Measurements from ENCODE around the gene TUBG1. TPM values are rescaled to one million over a fixed set of nuclear protein-coding genes. Genes with fewer than 3 reads are reported as not detected.

TUBG1 gene
- total RNA-seq, 1 experiment from 2014 or later: 114 TPM

DNA sequence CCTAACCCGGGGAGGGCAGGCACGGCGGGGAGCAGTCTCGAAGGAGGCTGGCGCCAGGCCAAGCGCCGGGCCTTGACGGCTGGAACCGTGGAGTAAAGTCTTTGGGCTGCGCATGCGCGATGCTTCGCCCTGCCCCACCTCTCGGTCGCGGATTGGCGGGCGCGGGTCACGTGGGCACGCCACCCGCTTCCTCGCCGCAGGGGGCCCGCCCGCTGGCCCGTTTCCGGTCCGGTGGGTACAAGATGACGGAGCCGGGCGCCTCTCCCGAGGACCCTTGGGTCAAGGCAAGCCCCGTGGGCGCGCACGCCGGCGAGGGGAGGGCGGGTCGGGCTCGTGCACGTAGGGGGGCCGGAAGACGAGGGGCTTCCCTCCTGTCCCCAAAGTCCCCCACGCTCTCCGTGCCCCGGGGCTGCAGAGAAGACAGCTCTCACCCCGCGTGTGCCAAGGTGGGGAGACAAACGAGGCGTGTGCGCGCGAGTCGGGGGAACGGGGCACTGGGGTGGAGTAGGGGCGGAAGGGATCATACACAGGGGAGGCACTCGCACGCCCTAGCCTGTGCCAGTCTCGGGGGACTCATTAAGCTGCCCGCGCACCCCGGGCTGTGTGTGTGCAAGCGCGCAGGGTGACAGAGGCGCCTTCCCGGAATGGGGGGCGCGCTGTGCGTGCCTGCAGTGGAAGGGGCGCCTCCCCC is 42.5 kb upstream of the TUBG1 start, which contains the start of gene MLX:
Gene MLX, plus strand, starts transcription at position 218 of the 691 bp plus-strand sequence. Its CDS starts 25 bp downstream, at position 243.
- H4K20me1 ChIP-seq (ENCODE audit: low read length): no peaks in the 10 kb centered on the region
- H3K36me3 ChIP-seq (ENCODE audit: low read depth, low read length): peaks cover 21% of the 10 kb centered on the region; the same call in 1 of the 2 replicates
- BruUV-seq (replicated peaks): TSS peak; percentile 17
- H3K4me3 ChIP-seq (ENCODE audit: low read length): peak within 1 kb of the TSS; percentile 88
- no peaks in the 10 kb centered on the region for H3K27me3 ChIP-seq (ENCODE audit: low read length)
- peak within 1 kb of the TSS; percentile 92 for H3K4me2 ChIP-seq (ENCODE audit: low read length)
- POLR2A ChIA-PET (ENCODE audit: unreplicated experiment): no interaction called here
- peaks cover 21% of the 10 kb centered on the region for H3K4me1 ChIP-seq (ENCODE audit: insufficient read depth, low read length)
- no peak for TF ChIP-seq EZH2phosphoT487 (IDR thresholded peaks at IDR 0.05; ENCODE audit: borderline replicate concordance, low read length)
- TF ChIP-seq EZH2 (IDR thresholded peaks at IDR 0.05; ENCODE audit: low read length, unreplicated experiment): no peak
- TF ChIP-seq, protein P1, sequence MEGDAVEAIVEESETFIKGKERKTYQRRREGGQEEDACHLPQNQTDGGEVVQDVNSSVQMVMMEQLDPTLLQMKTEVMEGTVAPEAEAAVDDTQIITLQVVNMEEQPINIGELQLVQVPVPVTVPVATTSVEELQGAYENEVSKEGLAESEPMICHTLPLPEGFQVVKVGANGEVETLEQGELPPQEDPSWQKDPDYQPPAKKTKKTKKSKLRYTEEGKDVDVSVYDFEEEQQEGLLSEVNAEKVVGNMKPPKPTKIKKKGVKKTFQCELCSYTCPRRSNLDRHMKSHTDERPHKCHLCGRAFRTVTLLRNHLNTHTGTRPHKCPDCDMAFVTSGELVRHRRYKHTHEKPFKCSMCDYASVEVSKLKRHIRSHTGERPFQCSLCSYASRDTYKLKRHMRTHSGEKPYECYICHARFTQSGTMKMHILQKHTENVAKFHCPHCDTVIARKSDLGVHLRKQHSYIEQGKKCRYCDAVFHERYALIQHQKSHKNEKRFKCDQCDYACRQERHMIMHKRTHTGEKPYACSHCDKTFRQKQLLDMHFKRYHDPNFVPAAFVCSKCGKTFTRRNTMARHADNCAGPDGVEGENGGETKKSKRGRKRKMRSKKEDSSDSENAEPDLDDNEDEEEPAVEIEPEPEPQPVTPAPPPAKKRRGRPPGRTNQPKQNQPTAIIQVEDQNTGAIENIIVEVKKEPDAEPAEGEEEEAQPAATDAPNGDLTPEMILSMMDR (conservative IDR thresholded peaks at IDR 0.05; ENCODE audit: low read depth, low read length): no peak
- DNase-seq: peak; percentile 81
- intact Hi-C loops (cut with micrococcal nuclease): no loop called here
- H3K27ac ChIP-seq (ENCODE audit: low read length): peak within 1 kb of the TSS; percentile 30
- no peaks in the 10 kb centered on the region for H3F3A ChIP-seq (ENCODE audit: low read length, unreplicated experiment)
- peak; percentile 54 for ATAC-seq
- CTCF ChIA-PET: no interaction called here
- peaks cover 52% of the 10 kb centered on the region for H3K79me2 ChIP-seq (ENCODE audit: low read length)
- H3K9ac ChIP-seq (ENCODE audit: low read length): peak within 1 kb of the TSS; percentile 82
- H3K9me3 ChIP-seq (ENCODE audit: low read length): no peaks in the 10 kb centered on the region
- H3K9me2 ChIP-seq (replicated peaks; ENCODE audit: low read length): no peaks in the 10 kb centered on the region
- H2AFZ ChIP-seq (ENCODE audit: low read length): peak within 1 kb of the TSS; percentile 65

DNA sequence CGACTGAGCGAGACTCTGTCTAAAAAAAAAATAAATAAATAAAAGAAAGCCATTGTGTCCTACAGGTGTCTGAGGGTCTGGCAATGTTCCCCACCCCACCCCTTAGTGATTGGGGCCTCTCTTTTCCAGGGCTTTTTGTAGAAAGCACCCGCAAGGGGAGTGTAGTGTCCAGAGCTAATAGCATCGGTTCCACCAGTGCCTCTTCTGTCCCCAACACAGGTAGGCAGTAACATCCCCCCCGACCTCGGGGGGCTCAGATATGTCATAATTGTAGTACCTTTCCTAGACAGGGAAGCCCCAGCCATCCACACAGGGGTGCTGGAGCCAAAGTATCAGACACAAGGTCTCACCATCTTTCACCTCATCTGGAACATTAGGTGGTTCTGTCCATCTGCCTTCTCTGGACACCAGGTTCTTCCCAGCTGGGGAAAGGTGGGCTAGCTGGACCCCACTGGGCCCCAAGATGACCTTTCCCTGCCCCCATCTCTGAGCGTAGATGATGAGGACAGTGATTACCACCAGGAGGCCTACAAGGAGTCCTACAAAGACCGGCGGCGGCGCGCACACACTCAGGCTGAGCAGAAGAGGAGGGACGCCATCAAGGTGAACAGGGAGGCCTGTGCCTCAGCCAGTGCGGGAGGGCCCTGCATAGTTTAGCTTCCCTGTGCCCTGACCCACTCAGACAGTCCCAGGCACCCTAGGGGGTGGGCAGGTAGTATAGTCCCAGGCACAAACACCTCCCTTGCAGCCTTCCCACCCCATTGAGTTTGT is 41.0 kb upstream of the TUBG1 start:
- DNase-seq (no peak), ATAC-seq (no peak)
- ChIA-PET CTCF (no interaction called here), POLR2A (ENCODE audit: unreplicated experiment) (no interaction called here)
- Histone ChIP-seq H3K4me3 (ENCODE audit: low read length) (no peak overlapping the region), H3K4me1 (ENCODE audit: insufficient read depth, low read length) (peaks cover 14% of the 10 kb centered on the region), H3F3A (ENCODE audit: low read length, unreplicated experiment) (no peaks in the 10 kb centered on the region), H2AFZ (ENCODE audit: low read length) (no peak overlapping the region), H3K9me3 (ENCODE audit: low read length) (no peaks in the 10 kb centered on the region), H3K9ac (ENCODE audit: low read length) (no peak overlapping the region), H3K9me2 (replicated peaks; ENCODE audit: low read length) (no peaks in the 10 kb centered on the region), H3K79me2 (ENCODE audit: low read length) (peaks cover 38% of the 10 kb centered on the region), H4K20me1 (ENCODE audit: low read length) (no peaks in the 10 kb centered on the region), H3K4me2 (ENCODE audit: low read length) (no peak overlapping the region), H3K27me3 (ENCODE audit: low read length) (no peaks in the 10 kb centered on the region), H3K27ac (ENCODE audit: low read length) (no peak overlapping the region), H3K36me3 (ENCODE audit: low read depth, low read length) (peaks cover 31% of the 10 kb centered on the region; the same call in 1 of the 2 replicates)
- intact Hi-C loops (cut with micrococcal nuclease): no loop called here
- BruUV-seq (replicated peaks): no TSS peak
- TF ChIP-seq EZH2 (IDR thresholded peaks at IDR 0.05; ENCODE audit: low read length, unreplicated experiment) (no peak), EZH2phosphoT487 (IDR thresholded peaks at IDR 0.05; ENCODE audit: borderline replicate concordance, low read length) (no peak)
- TF ChIP-seq, protein P1 (conservative IDR thresholded peaks at IDR 0.05; ENCODE audit: low read depth, low read length): no peak

Data from PC-3 (cell line).